COLO668 (cell line): ENCODE data around the gene HAND2.

ENCODE experiments used
- DNase-seq: peaks from one replicate; lab custom pipeline; 2025; ENCODE audit not compliant: unreplicated experiment; lab: John Stamatoyannopoulos, UW

Gene HAND2

DNA sequence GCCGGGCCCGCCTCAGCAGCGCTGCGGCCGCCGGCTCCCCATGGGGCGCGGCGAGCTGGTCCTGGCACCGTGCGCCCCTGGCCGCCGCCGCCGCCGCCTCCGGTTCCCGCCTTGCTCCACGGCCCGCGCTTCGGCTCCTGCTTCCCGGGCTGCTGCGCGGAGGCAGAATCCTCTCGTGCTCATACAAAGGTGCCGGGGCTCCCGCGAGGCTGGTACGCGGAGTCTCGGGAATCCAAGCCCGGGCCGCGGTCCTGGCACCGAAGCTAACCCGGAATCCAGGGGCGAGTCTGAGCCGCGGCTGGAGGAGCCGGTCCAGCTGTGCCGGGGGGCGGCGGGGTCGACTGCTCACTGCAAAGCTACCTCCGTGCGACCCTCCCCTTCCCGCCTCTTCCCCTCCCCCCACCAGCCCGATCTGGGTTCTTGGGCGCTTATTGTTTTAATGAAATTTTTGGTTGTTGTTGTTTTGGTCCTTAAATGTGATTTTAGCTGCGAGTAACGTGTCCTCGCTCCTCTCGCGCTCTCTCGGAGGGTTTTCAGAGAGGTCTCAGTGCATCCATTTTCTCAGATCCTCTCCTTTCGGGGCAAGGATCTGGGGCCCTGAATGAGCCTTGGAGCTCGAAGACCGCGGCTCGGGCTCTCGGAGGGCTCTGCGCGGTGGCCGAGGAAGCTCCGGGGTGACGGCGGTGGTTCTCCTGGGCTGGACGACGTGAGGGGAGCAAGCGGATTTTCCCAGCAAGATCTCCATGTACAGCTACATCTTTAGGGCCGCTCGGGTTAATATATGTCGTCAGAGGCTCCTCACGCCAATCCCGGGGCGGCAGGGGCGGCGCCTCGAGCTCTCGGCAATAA is at the start of gene HAND2:
HAND2 (minus strand) TSS at position 753 of the 849 bp plus-strand sequence. CDS start 940 bp downstream, outside the sequence.
- peak; percentile 57 for DNase-seq

DNA sequence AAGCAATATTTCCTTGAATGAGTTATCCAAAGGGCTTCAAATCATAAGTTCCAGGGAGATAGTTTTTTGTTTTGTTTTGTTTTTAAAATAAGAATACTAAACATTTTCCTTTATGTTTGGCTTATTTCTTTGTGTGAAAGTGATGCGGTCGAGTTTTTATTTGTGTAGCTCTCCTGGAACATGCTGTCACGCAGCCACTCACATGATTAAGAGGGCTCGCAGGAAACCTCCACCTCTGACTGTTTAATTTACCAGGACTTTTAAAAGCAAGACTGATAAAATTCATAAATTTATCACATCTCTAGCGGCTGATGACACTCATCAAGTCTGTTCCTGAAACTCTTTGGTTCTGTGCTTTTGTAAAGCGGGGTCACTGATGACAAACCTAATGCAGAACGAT is 48.9 kb upstream of the HAND2 start:
- DNase-seq = no peak

GRCh38 chr4:173577963-173578362 is 47.9 kb upstream of the HAND2 start:
- DNase-seq = no peak

DNA sequence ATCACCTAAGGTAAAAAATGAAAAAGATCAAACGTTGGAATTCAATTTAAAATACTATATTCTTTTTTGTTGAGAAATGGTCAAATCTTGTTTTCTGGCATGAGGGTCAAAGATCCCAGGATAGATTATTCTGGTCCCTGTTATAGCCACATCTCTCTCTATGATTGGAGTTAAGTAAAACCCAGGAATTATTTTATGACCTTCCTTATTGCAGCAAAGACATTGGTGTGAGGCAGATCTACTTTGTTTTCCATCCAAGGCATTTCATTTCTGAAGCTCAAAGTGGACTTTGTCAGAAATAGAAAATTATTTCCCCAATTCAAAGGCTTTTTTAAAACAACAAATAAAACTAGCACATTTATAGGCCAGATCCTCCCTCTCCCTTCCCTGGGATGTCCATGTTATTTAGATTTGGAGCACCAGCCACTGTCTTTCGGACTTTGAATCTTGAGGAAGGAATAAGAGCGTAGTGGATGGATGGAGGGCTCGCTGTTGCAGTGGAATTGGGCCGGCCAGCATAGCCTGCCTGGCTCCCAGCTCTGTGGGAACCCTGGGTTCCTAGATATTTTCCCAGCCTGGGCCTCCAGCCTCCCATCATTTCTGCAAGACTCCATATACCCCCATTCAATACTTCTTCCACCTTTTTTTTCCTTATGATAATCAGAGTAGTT is 45.6 kb upstream of the HAND2 start:
- no peak for DNase-seq

DNA sequence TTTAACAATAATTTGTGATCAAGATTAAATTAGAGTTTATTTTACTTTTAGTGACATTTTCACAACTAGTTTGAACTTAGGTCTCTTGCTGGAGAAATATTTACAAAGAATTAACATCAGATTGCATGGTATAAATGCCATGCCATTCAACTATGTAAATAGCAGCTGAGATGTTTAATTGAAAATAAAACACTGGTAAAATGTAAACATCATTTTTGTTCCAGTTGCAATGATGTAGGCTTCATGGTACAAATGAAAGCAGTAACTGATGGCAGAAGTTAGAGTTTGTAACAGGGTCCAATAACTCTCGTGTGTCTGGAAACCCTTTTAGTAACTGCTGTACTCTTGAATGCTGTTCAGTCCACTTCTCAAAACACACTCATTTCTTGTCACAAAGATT is 43.7 kb upstream of the HAND2 start:
- no peak for DNase-seq

GRCh38 chr4:173573286-173573685 is 43.3 kb upstream of the HAND2 start:
- DNase-seq = no peak

DNA sequence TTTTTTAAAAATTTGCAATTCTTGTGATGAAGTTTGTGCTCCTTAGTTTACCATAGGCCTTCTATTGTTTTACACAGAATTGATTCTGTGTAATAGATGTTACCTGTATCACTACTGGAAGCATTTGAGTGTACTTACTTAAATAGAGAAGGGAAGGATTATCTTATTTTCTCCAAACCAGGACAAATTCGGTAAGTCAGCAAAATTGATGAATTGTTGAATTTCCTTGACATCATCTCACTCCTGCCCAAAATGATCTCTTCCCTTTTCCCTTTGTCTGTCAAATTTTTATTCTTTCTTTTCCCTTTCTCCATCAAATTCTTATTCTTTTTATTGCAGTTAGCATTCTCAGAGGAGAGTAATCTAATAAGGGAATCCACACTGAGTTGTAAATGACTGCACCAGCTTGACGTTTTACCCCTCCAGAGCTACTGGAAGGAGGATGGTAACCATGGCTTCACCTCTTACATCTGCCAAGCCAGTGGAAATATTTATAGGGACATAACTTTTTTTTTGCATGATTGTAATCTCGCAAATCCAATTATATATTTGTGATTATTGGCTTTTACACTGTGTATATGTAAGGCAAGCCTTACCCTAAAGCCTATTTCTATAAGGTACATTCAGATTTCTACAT is 42.6 kb upstream of the HAND2 start:
- DNase-seq = no peak

DNA sequence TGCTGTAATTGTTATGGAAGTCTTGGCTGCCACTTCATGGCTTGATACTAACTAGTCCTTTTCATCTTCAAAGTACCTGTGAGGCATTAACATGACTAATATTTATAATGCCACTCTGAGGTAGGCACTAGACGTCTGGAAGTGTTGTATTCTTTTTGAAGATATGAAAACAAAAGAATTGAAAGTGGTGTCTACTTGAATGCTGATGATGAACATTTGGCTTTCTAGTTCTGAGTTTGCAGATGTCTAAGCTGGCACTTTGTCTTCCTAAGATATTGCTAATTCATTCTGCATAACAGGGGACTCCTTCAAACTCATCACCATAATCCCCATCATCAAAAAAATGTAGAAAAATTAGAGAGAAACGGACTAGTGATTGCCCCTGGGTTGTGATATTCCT is 41.6 kb upstream of the HAND2 start:
- DNase-seq = no peak

DNA sequence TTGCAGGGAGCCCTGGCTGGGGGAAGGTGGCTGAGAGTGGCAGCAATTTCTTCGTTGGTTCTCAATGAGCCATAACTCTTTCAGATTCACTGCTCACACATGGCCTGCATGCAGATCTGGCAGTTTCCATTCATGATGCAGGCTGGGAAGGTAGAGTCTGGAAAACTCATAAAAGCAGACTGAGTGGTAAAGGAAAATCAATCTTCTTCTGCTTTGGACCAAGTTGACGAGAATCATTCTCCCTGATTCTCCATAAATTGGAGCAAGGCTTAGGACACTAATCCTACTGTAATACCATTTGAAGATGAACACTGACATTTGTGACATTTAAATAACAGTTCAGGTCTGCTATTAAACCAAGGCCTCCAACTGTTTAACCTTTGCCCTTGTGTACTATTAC is 35.3 kb upstream of the HAND2 start:
- DNase-seq = no peak

DNA sequence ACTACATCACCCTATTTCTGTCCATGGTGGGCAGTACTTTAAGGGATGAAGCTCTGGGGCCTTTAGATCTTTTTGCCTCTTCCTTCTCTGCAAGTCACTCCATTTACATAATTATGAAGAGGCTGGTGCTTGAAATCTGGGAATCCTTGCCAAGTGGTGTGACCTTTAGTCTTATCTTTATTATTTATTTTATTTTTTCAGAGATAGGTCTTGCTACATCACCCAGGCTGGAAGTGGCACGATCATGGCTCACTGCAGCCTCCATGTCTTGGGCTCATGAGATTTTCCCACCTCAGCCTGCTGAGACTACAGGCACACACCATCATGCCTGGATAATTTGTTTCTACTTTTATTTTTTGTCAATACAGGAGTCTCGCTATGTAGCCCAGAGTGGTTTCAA is 34.4 kb upstream of the HAND2 start:
- no peak for DNase-seq

- no peak for DNase-seq
These were observed 30.9 kb upstream of the HAND2 start for GRCh38 chr4:173560896-173561295.

DNA sequence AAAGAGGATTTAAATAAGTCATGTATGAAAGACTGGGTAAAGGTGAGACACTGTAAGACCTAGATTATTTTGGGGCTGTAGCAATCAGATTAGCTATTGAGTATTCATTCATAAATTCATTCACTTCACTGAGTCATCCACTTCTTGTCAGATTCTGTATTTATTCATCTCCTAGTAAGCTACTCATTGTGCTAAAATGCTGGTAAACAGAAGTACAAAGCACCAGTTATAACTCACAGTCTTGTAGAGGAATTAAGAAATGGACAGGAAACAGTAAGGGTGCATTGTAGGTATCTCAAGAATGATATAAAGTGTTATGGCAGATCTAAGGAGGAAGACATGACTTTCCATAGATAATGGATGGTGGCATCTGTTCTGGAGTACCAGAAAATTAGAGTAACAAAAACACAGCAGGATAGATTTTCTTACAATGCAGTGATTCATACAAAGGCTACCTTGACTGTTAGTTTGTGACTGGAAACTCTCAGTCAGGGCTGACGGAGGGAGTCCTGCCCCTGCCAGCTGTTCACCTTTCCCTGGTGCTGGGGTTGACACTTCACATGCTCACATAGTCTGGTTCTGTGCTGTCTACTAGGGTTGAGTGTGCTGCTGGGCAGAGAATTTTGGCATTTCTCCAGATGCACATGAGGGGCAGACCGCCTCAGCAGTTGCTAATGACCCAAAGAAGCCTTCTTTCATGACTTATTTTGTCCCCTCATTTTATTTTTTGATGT is 26.5 kb upstream of the HAND2 start:
- DNase-seq = no peak

DNA sequence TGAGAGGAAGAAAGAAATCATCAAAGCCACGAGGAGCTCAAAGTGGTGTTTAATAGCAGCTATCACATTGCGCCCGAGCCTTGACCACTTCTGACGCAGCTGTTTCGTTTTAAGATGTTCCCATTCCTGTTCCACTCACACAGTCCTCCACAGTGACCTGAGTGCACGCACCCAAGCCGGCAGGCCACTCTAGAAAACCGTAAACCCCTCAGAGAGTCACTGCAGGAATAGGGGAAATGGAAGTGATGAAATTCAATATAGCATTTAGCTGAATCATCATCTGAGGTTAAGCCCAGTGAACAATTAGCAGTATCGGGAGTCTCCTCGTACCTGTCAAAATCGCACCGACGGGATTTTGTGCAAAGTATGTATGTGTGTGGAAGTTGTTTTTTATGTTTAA is 17.9 kb upstream of the HAND2 start:
- DNase-seq = no peak

DNA sequence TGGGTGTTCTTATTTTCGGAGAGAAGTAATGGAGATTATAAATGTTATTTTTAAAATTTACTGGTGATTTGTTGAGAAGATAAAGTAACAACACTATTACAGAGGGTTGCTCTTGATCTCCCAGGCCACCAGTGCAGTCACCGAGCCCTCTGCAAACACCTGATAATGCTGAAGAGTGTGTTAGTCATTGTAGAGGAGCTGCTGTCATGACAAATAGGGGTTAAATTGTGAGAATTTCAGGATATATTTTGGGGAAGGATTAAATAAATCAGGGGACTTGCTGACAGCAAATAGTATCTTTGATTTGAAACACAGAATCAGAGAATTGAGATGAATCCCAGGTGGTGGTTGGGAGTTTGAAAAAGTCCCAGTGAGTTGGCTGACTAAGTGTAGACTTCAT is 16.7 kb upstream of the HAND2 start:
- DNase-seq = no peak

GRCh38 chr4:173545440-173545839 is 15.4 kb upstream of the HAND2 start:
- DNase-seq = no peak

DNA sequence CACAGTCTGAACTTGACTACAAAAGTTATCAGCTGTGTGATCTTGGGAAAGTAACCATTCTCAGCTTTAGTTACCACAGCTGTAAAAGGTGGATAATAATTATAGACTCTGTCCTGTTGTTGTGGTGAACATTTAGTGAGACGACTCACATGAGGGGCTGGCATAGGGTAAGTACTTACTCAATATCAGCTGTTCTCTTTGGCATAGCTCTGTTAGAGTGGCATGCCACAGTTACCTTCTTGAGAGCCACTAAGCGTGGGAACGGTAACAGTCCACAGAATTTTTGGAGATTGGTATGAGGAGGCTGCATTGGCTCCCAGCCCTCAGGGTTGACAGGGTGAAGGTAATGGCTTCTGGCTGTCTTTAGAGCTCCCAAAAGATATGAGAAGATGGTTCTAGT is 13.2 kb upstream of the HAND2 start:
- no peak for DNase-seq

- no peak for DNase-seq
These were observed 10.0 kb upstream of the HAND2 start for GRCh38 chr4:173539986-173540385.

- no peak for DNase-seq
These were observed 8.9 kb upstream of the HAND2 start for GRCh38 chr4:173538909-173539445.

DNA sequence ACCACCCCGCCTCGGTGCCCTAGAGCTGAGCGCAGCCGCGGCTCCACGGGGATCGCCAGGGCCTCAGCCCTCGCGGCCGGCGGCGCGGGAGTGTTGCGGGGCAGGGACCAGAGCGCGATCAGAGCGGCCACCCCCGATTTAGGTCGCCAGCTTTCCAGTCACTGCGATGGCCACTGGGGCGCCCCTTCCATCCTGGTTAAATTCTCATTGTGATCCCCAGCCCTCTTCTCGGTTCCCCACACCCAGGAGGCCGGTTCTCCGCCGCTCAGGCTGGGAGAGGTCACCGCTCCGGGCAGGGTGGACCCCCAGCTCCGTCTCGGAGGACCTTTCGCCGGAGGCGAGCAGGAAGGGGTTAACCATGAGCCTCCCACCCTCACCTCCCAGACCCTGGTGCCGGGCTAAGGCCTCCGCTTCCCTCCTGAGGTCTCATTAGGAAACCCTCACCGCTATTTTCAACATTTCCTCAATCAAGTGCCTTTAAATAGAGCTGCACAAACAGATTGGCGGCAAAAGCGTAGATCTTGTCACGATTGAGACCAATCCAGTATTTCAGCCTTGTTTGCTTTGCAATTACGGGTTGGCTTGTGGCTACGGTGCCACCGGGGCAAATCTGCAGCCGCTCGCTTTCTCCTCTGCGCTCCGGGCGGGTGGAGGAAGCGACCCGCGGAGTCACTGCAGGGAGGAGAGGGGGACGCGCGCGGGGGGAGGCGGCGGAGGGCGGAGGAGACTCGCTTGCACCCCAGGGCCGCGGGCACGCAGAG is 8.3 kb upstream of the HAND2 start:
- DNase-seq = peak; percentile 26

DNA sequence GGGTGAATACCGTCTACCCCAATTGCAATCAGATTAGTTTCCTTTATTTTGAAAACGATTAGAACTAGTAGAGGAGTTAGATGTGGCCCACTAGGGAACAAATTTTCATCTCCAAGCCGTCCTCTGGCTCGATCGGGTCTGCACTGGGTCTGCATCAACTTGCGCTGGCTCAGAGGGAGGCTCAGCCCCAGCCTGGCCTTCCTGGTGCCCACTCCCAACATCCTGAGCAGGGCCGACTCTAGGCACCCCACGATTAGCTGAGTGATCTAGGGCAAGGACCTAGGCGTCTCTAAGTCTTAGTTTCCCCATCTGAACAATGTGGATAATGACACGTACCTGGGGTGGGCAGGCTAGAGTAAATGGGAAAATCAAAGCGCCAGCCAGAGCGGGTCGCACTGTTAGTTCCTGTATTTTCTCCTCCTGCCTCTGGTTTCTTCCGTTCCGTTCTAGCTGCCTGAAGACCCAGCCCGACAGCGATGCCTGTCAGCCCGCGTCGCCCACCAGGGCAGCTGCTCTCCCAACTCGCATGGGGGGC is 7.7 kb upstream of the HAND2 start:
- no peak for DNase-seq
